ENCODE measurements around the gene GP1BA.

GP1BA gene

GRCh38 chr17:4938688-4939545 lies 6.8 kb downstream of the GP1BA start:
- peak; percentile 20 for DNase-seq (ENCODE audit: low spot score)

GRCh38 chr17:4939546-4939795 lies 7.4 kb downstream of the GP1BA start:
- DNase-seq (ENCODE audit: low spot score), result no peak

- DNase-seq (ENCODE audit: low spot score), result peak; percentile 98
Measured at GRCh38 chr17:4939796-4940554, 7.9 kb downstream of the GP1BA start, which contains the start of the genes RNF167 and SLC25A11. TSS of gene RNF167 (plus strand) at chr17:4940268. CDS start at chr17:4940910, 642 bp downstream. TSS of gene SLC25A11 (minus strand) at chr17:4940046. CDS start at chr17:4939910, 136 bp downstream.

GRCh38 chr17:4940555-4941318 lies 8.7 kb downstream of the GP1BA start:
- DNase-seq (ENCODE audit: low spot score), result peak; percentile 24

GRCh38 chr17:4941319-4941610 lies 9.2 kb downstream of the GP1BA start:
- no peak for DNase-seq (ENCODE audit: low spot score)

GRCh38 chr17:4942760-4943508 lies 10.9 kb downstream of the GP1BA start:
- DNase-seq (ENCODE audit: low spot score), result no peak

GRCh38 chr17:4944163-4944553 lies 12.1 kb downstream of the GP1BA start:
- peak; percentile 44 for DNase-seq (ENCODE audit: low spot score)

- DNase-seq (ENCODE audit: low spot score), result peak; percentile 33
Measured at GRCh38 chr17:4944554-4945175, 12.6 kb downstream of the GP1BA start.

GRCh38 chr17:4945176-4945943 lies 13.3 kb downstream of the GP1BA start:
- DNase-seq (ENCODE audit: low spot score), result peak; percentile 42

GRCh38 chr17:4945944-4946280 lies 13.8 kb downstream of the GP1BA start:
- no peak for DNase-seq (ENCODE audit: low spot score)

GRCh38 chr17:4946312-4946976 lies 14.4 kb downstream of the GP1BA start:
- no peak for DNase-seq (ENCODE audit: low spot score)

GRCh38 chr17:4947010-4947410 lies 14.9 kb downstream of the GP1BA start:
- no peak for DNase-seq (ENCODE audit: low spot score)

- DNase-seq (ENCODE audit: low spot score), result peak; percentile 41
Measured at GRCh38 chr17:4947411-4948165, 15.5 kb downstream of the GP1BA start.

GRCh38 chr17:4948166-4948930 lies 16.3 kb downstream of the GP1BA start, which contains the start of gene PFN1:
TSS of gene PFN1 (minus strand) at chr17:4948530. CDS start at chr17:4948394, 136 bp downstream.
- DNase-seq (ENCODE audit: low spot score), result peak; percentile 89

GRCh38 chr17:4948931-4949320 lies 16.8 kb downstream of the GP1BA start:
- DNase-seq (ENCODE audit: low spot score), result peak; percentile 72

GRCh38 chr17:4949321-4950074 lies 17.4 kb downstream of the GP1BA start:
- DNase-seq (ENCODE audit: low spot score), result peak; percentile 84

- DNase-seq (ENCODE audit: low spot score), result peak; percentile 35
Measured at GRCh38 chr17:4950075-4950745, 18.1 kb downstream of the GP1BA start.

Data from NAMALWA (cell line).